ENCODE data around the gene TENM4.

TENM4 gene

GRCh38 chr11:79294845-79295731 lies 145.7 kb downstream of the TENM4 start:
- DNase-seq (no peak), ATAC-seq (no peak)

DNA sequence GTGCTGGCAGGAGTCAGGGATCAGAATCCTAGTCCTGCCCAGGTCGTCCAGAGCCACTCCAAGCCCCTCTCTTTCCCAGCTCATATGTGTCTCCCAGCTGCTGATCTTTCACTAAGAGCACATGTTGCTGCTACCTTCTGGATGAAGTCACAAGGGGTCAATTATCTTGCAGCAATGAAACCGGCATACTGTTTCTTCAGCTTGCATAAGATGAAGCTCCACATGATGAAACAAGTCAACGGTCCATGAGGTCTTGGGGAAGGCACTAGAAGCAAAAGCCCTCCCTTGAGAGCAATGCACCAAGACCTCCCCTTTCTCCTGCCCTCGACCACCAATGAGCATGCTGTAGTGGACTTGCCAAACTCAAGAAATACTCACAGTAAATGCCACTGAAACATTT lies 148.9 kb downstream of the TENM4 start:
- DNase-seq (no peak), ATAC-seq (no peak)

GRCh38 chr11:79290761-79291160 lies 150.1 kb downstream of the TENM4 start:
- DNase-seq (no peak), ATAC-seq (no peak)

DNA sequence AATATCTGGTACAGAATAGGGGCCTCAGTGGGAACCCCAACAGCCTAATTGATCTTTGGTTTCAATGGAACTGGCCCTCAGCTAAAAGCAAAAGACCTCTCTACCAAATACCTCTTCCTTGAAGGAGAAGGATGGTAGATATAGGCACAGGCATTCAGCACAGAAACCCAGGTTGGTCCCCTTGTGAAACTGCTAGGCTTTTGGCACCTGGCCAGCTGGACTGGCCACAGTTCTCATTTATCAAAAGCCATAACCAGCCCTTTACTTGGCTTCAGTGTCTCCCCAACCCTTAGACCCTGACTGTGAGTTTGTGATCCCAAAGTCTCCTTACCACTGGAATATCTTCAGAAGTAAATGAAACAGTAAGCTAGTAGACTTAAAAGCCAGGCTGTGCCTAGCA lies 152.9 kb downstream of the TENM4 start:
- no peak for ATAC-seq
- no peak for DNase-seq

DNA sequence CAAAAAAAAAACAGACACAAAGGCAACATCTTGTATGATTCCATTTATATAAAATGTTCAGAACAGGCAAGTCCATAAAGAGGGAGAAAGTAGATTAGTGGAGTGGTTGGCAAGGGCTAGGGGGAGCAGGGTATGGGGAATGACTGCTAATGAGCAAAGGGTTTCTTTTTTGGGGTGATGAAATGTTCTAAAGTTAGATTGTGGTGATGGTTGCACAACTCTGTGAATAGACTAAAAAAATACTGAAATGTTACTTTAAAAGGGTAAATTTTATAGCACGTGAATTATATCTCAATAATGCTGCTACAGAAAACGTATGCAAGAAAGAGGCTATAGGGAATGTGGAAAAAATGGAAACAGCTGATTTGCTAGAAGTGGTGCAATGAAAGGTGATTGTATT lies 155.1 kb downstream of the TENM4 start:
- no peak for ATAC-seq
- no peak for DNase-seq

GRCh38 chr11:79276736-79277325 lies 164.0 kb downstream of the TENM4 start:
- no peak for DNase-seq
- ATAC-seq = no peak

DNA sequence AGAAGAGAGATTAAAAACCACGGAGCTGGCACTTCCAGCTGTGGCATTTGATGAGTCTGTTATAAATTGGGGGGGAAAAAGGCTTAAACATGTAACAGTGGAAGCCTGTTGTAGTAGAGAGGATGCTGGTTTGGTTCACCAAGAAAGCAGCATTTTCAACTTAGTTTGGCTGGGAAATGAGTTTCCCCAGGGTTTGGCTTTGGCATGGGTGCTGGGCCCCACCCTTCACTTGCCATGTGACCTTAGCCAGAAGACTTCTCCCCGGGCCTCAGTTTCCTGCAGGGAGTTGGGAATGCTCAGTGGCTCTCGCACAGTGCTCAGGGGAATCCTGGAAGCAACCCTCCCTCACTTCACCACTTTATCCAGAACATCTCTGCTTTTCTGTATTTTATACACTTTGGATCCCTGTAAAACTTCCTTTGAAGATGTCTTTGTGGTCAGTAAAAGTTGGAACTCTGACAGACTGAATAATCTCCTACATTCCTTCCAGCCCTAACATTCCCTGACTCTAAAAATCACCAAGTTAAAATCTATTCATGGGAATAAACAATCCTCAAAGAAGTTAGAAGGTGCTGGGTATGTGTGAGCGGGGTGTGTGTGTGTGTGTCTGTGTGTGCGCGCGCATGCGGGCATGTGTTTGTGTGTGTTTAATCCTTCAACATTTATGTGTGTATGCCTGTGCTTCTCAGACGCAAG lies 166.0 kb downstream of the TENM4 start:
- DNase-seq = no peak
- no peak for ATAC-seq

GRCh38 chr11:79273781-79274180 lies 167.0 kb downstream of the TENM4 start:
- ATAC-seq (no peak), DNase-seq (no peak)

- DNase-seq (no peak), ATAC-seq (no peak)
Observed at GRCh38 chr11:79269611-79270307, 171.1 kb downstream of the TENM4 start.

GRCh38 chr11:79266396-79266795 lies 174.4 kb downstream of the TENM4 start:
- no peak for ATAC-seq
- DNase-seq = no peak

DNA sequence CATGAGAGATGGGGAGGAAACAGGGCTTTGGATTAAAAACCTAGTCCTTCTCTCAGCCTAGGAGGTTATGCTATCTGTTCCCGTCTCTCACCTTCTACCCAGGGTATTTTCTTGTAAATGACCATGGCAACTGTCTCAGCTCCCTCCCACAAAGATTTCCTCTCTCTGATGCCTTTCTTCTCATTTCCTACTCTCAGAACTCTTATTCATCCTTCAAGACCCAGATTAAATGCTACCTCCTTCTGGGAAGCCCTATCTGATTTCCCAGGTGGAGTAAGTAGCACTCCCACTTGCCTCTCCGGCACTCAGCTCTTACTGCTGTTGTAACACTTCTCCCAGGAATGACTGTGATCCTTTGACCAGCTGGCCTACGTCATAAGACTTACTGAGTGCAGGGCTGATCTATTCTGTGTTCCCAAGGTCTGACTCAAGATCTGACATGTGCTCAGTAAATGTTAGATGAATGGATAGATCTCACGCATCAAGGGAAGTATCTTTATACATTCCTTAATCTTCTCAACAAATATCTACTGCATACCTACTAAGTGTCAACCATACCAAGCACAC lies 175.0 kb downstream of the TENM4 start:
- DNase-seq = no peak
- ATAC-seq = no peak

- ATAC-seq = no peak
- no peak for DNase-seq
Observed at GRCh38 chr11:79264284-79264683, 176.5 kb downstream of the TENM4 start.

- ATAC-seq = no peak
- no peak for DNase-seq
Observed at GRCh38 chr11:79263001-79263400, 177.8 kb downstream of the TENM4 start.

DNA sequence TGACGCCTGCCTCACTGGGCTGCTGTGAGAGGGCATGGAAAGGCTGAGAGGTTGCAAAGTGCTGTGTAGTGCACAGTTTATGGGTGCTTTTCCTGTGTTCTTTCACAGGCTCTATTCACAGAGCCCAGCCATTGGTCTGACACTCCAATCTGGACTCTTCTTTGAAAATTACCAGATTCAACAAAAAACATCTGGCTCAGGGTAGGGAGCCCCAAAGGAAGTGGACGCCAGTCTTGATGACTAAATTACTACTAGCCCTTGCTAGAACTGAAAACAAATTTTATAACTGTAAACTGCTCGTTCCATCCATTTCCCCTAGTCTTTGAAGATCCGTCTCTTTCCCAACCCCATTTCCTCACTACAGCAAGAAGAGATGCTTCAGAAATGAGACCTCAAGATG lies 178.6 kb downstream of the TENM4 start:
- no peak for DNase-seq
- ATAC-seq = no peak

DNA sequence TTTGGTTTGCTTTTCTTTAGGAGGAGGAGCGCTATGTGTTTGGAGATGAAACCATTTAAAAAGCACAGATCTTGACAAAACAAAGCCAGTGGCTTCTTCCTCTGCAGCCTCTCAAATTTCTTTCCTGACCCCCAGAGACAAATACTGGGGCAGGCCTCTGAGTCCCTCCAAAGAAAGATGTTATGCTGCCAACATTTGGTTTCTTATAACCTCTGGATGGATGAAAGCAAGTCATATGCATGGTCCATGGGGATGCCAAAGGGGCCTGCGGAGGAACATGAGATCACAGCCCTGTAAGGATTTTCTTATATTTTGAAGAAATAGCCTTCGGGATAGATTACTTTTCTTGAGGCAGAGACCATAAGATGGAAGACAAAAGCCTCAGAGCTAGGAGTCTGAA lies 179.1 kb downstream of the TENM4 start:
- DNase-seq (no peak), ATAC-seq (no peak)

DNA sequence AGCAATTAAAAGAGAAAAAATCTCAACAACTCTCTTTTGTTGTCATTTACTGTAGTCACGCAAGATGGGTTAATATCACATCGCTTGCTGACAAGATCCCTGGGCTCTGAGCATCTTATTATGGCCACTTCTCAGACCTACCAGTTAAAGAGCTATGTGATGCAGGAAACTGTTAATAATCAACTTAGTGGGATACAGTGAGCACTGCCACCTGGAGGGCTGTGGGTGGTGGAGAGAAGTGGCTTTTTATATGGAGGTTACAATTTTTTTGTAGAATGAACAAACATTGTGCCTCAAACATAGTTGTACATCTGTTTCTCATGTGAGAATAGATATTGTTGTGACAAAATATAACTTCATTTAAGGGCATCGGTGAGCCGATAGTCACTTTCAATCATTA lies 181.0 kb downstream of the TENM4 start:
- DNase-seq (no peak), ATAC-seq (no peak)

DNA sequence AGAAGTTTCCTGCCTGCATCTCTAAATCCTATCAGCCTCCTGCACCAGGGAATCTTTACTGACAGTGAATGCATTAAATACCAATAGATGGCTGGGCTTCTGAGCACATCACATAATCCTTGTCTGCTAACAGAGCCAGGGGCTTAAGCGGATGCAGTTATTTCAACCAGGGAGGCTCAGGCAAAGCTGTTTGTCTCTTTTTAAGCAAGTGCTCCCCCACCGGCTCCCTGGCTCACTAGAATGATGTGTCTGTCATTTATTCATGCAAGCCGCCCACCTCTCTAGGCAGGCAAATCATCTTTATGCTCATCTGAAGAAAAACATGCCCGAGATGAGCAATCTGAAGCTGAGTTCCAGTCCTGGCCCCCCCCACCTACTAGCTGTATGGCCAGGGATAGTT lies 182.3 kb downstream of the TENM4 start:
- ATAC-seq (no peak), DNase-seq (no peak)

- DNase-seq (no peak), ATAC-seq (no peak)
Observed at GRCh38 chr11:79255965-79256364, 184.9 kb downstream of the TENM4 start.

GRCh38 chr11:79253280-79253679 lies 187.6 kb downstream of the TENM4 start:
- no peak for DNase-seq
- no peak for ATAC-seq

GRCh38 chr11:79249295-79249993 lies 191.4 kb downstream of the TENM4 start:
- no peak for ATAC-seq
- no peak for DNase-seq

- ATAC-seq = no peak
- DNase-seq = no peak
Observed at GRCh38 chr11:79244798-79245197, 196.0 kb downstream of the TENM4 start.
